ENCODE measurements around the gene PLCD3.

PLCD3 gene

GRCh38 chr17:45096926-45097325, 35.4 kb downstream of the PLCD3 start:
- no peak for TF ChIP-seq CTCF (IDR thresholded peaks at IDR 0.05; ENCODE audit: low read depth, low read length, missing control alignments)
- H3K4me3 ChIP-seq (ENCODE audit: low read depth, low read length): no peak overlapping the region
- in situ Hi-C loops (cut with HindIII; ENCODE audit: low sequenced_read_pairs): no loop called here
- no peak for DNase-seq (ENCODE audit: low read depth)

DNA sequence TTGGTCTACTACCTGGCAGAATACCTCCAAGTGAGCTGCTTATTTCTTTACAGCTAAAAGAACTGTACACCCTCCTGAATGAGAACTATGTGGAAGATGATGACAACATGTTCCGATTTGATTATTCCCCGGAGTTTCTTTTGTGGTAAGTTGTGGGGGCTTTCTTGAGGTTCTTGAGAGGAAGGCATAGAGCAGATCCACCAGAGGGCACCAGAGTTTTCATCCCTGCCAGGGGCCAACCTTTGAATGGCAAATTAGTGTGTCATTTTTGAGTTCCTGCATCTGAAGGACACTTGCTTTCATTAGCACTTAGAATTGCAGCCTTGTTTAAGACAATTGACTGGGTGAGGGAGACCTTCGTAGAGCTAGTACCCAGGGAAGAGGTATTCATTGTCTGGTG, 36.2 kb downstream of the PLCD3 start:
- DNase-seq (ENCODE audit: low read depth): no peak
- peak; percentile 75 for TF ChIP-seq CTCF (IDR thresholded peaks at IDR 0.05; ENCODE audit: low read depth, low read length, missing control alignments)
- in situ Hi-C loops (cut with HindIII; ENCODE audit: low sequenced_read_pairs): no loop called here
- no peak overlapping the region for H3K4me3 ChIP-seq (ENCODE audit: low read depth, low read length)

DNA sequence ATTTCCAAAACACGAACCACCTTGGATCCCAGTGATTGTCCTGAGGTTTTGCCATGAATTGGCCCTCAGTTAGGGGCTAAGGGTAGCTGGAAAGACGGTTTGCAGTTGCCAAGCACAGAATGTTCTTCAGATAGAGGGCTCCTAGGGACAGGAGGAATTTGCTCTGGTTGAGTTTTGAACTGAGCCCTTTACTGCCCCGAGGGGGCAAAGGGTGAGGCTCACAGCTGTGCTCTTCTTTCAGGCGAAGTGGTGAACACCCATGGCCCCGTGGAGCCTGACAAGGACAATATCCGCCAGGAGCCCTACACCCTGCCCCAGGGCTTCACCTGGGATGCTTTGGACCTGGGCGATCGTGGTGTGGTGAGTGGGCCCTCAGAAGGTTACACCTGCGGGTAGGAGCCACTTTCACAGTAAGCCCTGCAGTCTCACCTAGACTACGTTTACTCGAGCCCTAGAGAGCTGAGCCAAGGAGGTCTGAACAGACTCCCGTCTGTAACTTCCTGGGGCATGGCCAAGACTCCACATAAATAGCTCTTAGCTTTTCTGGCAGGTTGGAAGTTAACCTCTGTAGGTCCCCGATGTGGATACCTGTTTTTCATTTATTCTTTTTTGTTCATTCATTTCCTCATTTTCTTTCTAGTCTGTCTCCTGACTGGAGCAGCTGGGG, 38.7 kb downstream of the PLCD3 start:
- no peak for DNase-seq (ENCODE audit: low read depth)
- TF ChIP-seq CTCF (IDR thresholded peaks at IDR 0.05; ENCODE audit: low read depth, low read length, missing control alignments): no peak
- no peak overlapping the region for H3K4me3 ChIP-seq (ENCODE audit: low read depth, low read length)
- in situ Hi-C loops (cut with HindIII; ENCODE audit: low sequenced_read_pairs): no loop called here

- in situ Hi-C loops (cut with HindIII; ENCODE audit: low sequenced_read_pairs): no loop called here
- peak; percentile 96 for DNase-seq (ENCODE audit: low read depth)
- no peak overlapping the region for H3K4me3 ChIP-seq (ENCODE audit: low read depth, low read length)
- TF ChIP-seq CTCF (IDR thresholded peaks at IDR 0.05; ENCODE audit: low read depth, low read length, missing control alignments): no peak
Observed at GRCh38 chr17:45092911-45093430, 39.3 kb downstream of the PLCD3 start.

DNA sequence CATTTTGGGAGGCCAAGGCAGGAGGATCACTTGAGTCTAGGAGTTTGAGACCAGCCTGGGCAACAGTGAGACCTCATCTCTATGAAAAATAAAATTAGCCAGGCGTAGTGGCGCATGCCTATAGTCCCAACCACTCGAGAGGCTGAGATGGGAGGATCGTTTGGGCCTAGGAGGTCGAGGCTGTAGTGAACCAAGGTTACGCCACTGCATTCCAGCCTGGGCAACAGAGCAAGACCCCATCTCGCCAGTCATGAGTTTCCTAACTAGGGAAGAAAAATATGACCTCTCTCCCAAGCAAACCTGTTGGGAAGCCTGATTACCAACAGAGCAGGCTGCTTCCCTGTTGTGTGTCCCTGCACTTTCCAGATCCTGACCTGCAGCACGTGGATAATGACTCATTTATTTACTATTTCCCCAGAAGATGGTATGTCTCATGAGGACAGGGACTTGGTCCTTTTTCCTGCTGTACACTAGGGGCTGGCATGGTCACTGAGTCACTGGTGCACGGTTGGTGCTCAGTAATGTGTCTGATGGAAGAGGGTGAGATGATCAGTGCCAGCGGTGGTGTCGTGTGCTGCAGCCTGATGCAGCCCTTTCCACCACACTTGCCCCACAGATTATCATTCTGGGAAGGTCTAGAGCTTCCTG, 40.4 kb downstream of the PLCD3 start:
- in situ Hi-C loops (cut with HindIII; ENCODE audit: low sequenced_read_pairs): no loop called here
- DNase-seq (ENCODE audit: low read depth): no peak
- TF ChIP-seq CTCF (IDR thresholded peaks at IDR 0.05; ENCODE audit: low read depth, low read length, missing control alignments): no peak

DNA sequence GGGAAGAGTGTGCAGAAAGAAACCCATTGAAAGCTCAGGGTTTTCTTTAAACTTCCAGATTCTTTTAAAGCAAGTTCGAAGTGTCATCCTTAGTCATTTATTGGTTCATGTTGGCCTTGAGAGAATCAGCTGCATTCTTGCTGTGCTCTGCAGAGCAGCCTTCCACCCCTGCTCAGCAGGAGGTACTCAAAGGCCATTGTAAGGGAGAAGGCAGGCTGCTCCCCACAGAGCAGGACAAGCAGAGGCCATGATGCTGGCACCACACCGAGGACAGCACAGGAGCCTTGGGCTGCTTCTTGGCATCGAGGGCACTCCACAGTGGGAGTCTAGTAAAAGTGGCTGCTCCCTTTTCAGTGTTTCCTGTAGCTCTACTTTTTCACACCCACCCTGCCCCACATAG, 41.6 kb downstream of the PLCD3 start:
- no peak for TF ChIP-seq CTCF (IDR thresholded peaks at IDR 0.05; ENCODE audit: low read depth, low read length, missing control alignments)
- no peak for DNase-seq (ENCODE audit: low read depth)
- in situ Hi-C loops (cut with HindIII; ENCODE audit: low sequenced_read_pairs): no loop called here
- H3K4me3 ChIP-seq (ENCODE audit: low read depth, low read length): no peak overlapping the region

More for the DNA sequence above, 40.4 kb downstream of the PLCD3 start:
- no peak overlapping the region for H3K4me3 ChIP-seq (ENCODE audit: low read depth, low read length)
